ENCODE measurements around the gene TTK.

The TTK gene

DNA sequence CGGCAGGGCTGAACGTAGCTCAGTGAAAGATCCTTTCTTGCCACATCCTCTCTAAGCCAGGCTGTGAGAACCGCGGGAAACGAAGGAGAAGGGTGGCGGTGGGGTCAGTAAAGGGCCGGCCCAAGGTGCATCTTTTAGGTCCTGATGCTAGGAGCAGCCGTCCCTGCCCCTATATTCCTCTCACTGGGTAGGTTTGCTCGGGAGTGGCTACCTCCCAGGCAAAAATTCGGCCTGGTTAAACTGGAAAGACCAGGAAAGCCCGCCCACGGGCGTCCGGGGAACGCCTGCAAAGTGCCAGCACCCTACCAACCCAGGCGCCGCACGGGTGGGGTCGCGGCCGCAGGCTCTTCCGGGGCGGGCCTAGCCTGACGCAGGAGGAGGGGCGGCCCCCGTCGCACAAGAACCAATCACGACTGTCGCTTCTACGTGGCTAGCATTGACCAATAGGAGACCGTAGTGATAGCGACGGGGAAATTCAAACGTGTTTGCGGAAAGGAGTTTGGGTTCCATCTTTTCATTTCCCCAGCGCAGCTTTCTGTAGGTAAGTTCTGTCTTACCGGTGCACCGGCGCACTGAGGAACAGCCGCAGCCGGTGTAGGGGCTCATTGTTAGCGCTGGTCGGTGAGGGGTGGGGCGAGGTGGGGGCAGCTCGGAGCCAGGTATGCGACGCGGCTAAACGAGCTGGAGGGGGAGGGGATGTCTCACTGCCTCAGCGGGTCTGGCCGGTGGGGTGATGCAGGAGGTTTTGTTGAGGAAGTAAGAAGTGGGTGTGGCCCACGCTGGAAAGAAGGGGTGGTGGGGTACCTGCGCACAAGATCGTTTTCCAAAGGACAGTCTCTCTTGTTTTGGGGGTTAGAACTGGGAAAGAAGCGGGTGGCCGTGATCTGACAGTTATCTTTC, at the start of gene TTK:
TTK (plus strand) TSS at position 477 of the 900 bp plus-strand sequence. CDS start 1,195 bp downstream, outside the sequence.
- H3K27ac ChIP-seq (ENCODE audit: low read length) = peak within 1 kb of the TSS; percentile 60
- peak within 1 kb of the TSS; percentile 81 for H3K9ac ChIP-seq (ENCODE audit: low read depth, low read length)
- H3K36me3 ChIP-seq (ENCODE audit: insufficient read depth, low read depth, low read length) = peaks cover 36% of the 10 kb centered on the region
- H3K4me3 ChIP-seq (ENCODE audit: low read length) = peak within 1 kb of the TSS; percentile 93
- H3K27me3 ChIP-seq (ENCODE audit: insufficient read depth, low read length) = no peaks in the 10 kb centered on the region
- H3K4me1 ChIP-seq (ENCODE audit: insufficient read depth, low read length) = peaks cover 6% of the 10 kb centered on the region; the same call in 1 of the 2 replicates
- no peaks in the 10 kb centered on the region for H3K9me3 ChIP-seq (ENCODE audit: insufficient read depth, low read depth, low read length)

- no peaks in the 10 kb centered on the region for H3K27me3 ChIP-seq (ENCODE audit: insufficient read depth, low read length)
- no peak overlapping the region for H3K9ac ChIP-seq (ENCODE audit: low read depth, low read length)
- no peaks in the 10 kb centered on the region for H3K4me1 ChIP-seq (ENCODE audit: insufficient read depth, low read length)
- no peak overlapping the region for H3K27ac ChIP-seq (ENCODE audit: low read length)
- H3K9me3 ChIP-seq (ENCODE audit: insufficient read depth, low read depth, low read length) = no peaks in the 10 kb centered on the region
- no peak overlapping the region for H3K4me3 ChIP-seq (ENCODE audit: low read length)
- H3K36me3 ChIP-seq (ENCODE audit: insufficient read depth, low read depth, low read length) = no peaks in the 10 kb centered on the region
Observed at GRCh38 chr6:79954849-79955248, 49.6 kb upstream of the TTK start.

DNA sequence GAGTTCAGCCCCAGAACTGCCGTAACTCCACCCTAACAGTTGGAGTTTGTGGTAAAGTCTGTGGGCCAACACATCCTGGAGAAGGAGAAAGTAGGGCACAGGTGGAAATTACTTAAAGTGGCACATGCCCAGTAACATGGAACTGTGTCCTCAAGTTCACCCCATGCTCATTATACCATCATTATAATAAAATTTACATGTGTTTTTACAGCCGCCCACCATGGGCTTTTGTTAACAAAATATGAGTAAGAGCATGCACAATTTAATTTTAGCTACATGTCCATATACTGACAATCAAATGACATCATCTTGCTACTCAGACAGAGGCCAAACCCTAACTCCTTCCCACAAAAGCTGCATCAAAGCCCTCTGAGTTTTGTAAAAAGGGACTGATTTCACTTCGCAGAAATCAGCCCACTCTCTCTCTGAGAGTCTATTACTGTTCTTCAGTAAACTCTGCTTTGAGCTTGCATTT, 39.8 kb upstream of the TTK start:
- H3K9ac ChIP-seq (ENCODE audit: low read depth, low read length) = no peak overlapping the region
- H3K4me3 ChIP-seq (ENCODE audit: low read length) = no peak overlapping the region

GRCh38 chr6:79967178-79967577, 37.3 kb upstream of the TTK start:
- no peak overlapping the region for H3K9ac ChIP-seq (ENCODE audit: low read depth, low read length)
- H3K4me3 ChIP-seq (ENCODE audit: low read length) = no peak overlapping the region
- H3K27me3 ChIP-seq (ENCODE audit: insufficient read depth, low read length) = no peaks in the 10 kb centered on the region
- H3K4me1 ChIP-seq (ENCODE audit: insufficient read depth, low read length) = no peaks in the 10 kb centered on the region
- no peak overlapping the region for H3K27ac ChIP-seq (ENCODE audit: low read length)
- H3K36me3 ChIP-seq (ENCODE audit: insufficient read depth, low read depth, low read length) = no peaks in the 10 kb centered on the region
- H3K9me3 ChIP-seq (ENCODE audit: insufficient read depth, low read depth, low read length) = peaks cover 22% of the 10 kb centered on the region; the same call in 1 of the 2 replicates

More for the DNA sequence above, 39.8 kb upstream of the TTK start:
- H3K4me1 ChIP-seq (ENCODE audit: insufficient read depth, low read length) = no peaks in the 10 kb centered on the region
- peaks cover 19% of the 10 kb centered on the region; the same call in 1 of the 2 replicates for H3K9me3 ChIP-seq (ENCODE audit: insufficient read depth, low read depth, low read length)
- H3K36me3 ChIP-seq (ENCODE audit: insufficient read depth, low read depth, low read length) = no peaks in the 10 kb centered on the region
- H3K27me3 ChIP-seq (ENCODE audit: insufficient read depth, low read length) = no peaks in the 10 kb centered on the region
- H3K27ac ChIP-seq (ENCODE audit: low read length) = no peak overlapping the region

DNA sequence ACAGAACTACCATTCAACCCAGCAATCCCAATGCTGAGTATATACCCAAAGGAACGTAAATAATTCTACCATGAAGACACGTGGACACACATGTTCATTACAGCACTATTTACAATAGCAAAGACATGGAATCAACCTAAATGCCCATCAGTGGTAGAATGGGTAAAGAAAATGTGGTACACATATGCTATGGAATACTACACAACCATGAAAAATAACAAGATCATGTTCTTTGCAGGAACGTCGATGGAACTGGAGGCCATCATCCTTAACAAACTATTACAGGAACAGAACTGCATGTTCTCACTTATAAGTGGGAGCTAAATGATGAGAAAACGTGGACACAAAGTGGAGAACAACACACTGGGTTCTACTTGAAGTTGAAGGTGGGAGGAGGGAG, 34.7 kb upstream of the TTK start:
- Histone ChIP-seq H3K9ac (ENCODE audit: low read depth, low read length) (no peak overlapping the region), H3K4me3 (ENCODE audit: low read length) (no peak overlapping the region), H3K9me3 (ENCODE audit: insufficient read depth, low read depth, low read length) (peaks cover 22% of the 10 kb centered on the region; the same call in 1 of the 2 replicates), H3K27ac (ENCODE audit: low read length) (no peak overlapping the region), H3K4me1 (ENCODE audit: insufficient read depth, low read length) (no peaks in the 10 kb centered on the region), H3K36me3 (ENCODE audit: insufficient read depth, low read depth, low read length) (no peaks in the 10 kb centered on the region), H3K27me3 (ENCODE audit: insufficient read depth, low read length) (no peaks in the 10 kb centered on the region)

DNA sequence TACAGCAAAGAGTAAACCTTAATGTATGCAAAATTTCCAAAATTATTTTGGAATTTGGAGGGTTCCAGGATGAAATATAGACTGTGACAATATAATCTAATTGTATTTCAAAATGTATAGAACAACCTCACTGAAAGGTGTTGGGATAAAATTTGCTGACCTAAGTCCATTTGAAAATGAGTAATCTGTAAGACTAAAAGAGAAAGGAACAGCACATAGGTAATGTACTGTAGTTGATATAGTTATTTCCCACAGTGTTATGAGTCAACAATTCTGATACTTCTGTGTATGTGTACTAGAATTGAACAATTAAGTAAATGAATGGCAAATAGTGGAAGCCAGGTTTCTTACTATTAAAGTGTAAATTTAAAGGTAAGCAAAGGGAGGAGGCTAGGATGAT, 33.3 kb upstream of the TTK start:
- Histone ChIP-seq H3K4me3 (ENCODE audit: low read length) (no peak overlapping the region), H3K9me3 (ENCODE audit: insufficient read depth, low read depth, low read length) (peaks cover 22% of the 10 kb centered on the region; the same call in 1 of the 2 replicates), H3K27me3 (ENCODE audit: insufficient read depth, low read length) (no peaks in the 10 kb centered on the region), H3K36me3 (ENCODE audit: insufficient read depth, low read depth, low read length) (no peaks in the 10 kb centered on the region), H3K27ac (ENCODE audit: low read length) (no peak overlapping the region), H3K4me1 (ENCODE audit: insufficient read depth, low read length) (no peaks in the 10 kb centered on the region), H3K9ac (ENCODE audit: low read depth, low read length) (no peak overlapping the region)

DNA sequence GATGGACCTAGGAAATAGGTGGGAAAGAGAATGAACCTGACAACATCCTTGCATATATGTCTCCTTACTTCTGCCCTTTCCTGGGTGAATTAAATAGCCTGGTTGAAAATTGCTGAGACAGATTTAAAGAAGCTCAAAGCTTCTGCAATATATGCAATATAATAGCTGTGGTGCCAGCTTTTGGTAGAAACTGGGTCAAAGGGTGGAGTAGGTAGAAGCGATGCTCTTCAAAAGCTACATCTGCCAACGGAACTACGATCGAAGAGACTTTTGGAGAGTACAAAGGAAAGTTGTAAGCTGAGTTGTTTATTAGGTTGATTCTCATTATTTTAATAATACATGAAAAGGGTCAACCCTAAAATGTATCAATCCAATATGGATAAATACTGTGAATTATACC, 22.8 kb upstream of the TTK start:
- H3K9ac ChIP-seq (ENCODE audit: low read depth, low read length) = no peak overlapping the region
- no peak overlapping the region for H3K27ac ChIP-seq (ENCODE audit: low read length)

GRCh38 chr6:79984261-79984660, 20.2 kb upstream of the TTK start:
- Histone ChIP-seq H3K27ac (ENCODE audit: low read length) (no peak overlapping the region), H3K9me3 (ENCODE audit: insufficient read depth, low read depth, low read length) (no peaks in the 10 kb centered on the region), H3K4me1 (ENCODE audit: insufficient read depth, low read length) (no peaks in the 10 kb centered on the region), H3K4me3 (ENCODE audit: low read length) (no peak overlapping the region), H3K27me3 (ENCODE audit: insufficient read depth, low read length) (no peaks in the 10 kb centered on the region), H3K36me3 (ENCODE audit: insufficient read depth, low read depth, low read length) (no peaks in the 10 kb centered on the region), H3K9ac (ENCODE audit: low read depth, low read length) (no peak overlapping the region)

More for the DNA sequence above, 22.8 kb upstream of the TTK start:
- Histone ChIP-seq H3K9me3 (ENCODE audit: insufficient read depth, low read depth, low read length) (no peaks in the 10 kb centered on the region), H3K4me1 (ENCODE audit: insufficient read depth, low read length) (no peaks in the 10 kb centered on the region), H3K27me3 (ENCODE audit: insufficient read depth, low read length) (no peaks in the 10 kb centered on the region), H3K36me3 (ENCODE audit: insufficient read depth, low read depth, low read length) (no peaks in the 10 kb centered on the region), H3K4me3 (ENCODE audit: low read length) (no peak overlapping the region)

DNA sequence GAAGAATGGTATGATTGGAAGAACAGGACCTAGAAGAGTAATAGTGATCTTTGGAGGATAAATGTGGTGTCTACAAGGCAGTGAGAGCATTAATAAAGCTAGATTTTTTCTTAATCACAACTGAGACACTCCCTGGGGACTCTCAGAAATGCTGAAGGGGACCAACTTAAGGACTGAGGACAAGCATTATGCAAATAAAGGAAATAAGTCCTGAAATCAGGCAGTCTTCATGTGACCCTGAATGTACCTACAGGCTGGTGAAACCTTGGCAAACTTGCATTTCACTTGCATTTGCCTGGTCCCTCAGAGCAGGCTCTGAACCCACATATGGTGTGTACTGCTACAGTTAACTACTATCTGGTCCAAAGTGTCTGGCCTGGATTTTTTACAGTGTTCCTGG, 19.3 kb upstream of the TTK start:
- H3K4me1 ChIP-seq (ENCODE audit: insufficient read depth, low read length) = no peaks in the 10 kb centered on the region
- no peaks in the 10 kb centered on the region for H3K27me3 ChIP-seq (ENCODE audit: insufficient read depth, low read length)
- H3K9ac ChIP-seq (ENCODE audit: low read depth, low read length) = no peak overlapping the region
- no peak overlapping the region for H3K27ac ChIP-seq (ENCODE audit: low read length)
- H3K36me3 ChIP-seq (ENCODE audit: insufficient read depth, low read depth, low read length) = no peaks in the 10 kb centered on the region
- H3K4me3 ChIP-seq (ENCODE audit: low read length) = no peak overlapping the region
- no peaks in the 10 kb centered on the region for H3K9me3 ChIP-seq (ENCODE audit: insufficient read depth, low read depth, low read length)

DNA sequence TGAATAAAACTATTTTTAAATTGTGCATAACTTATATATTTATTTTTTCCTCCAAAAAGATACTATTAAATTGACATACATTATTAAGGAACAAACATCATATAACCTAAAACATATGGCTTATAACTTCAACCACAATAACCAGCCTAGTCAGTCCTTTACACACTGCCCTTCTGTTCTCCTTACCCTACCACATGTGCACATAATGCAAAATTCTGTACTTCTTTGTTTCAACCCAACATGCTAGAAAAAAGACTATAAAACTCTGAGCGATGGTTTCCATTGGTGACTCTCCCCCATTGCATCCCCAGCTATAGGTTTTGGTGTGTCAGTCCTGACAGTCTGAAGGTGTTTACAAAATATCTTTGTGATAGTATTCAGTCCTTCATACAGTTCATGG, 14.8 kb upstream of the TTK start:
- Histone ChIP-seq H3K27ac (ENCODE audit: low read length) (no peak overlapping the region), H3K9ac (ENCODE audit: low read depth, low read length) (no peak overlapping the region), H3K27me3 (ENCODE audit: insufficient read depth, low read length) (no peaks in the 10 kb centered on the region), H3K4me3 (ENCODE audit: low read length) (no peak overlapping the region), H3K9me3 (ENCODE audit: insufficient read depth, low read depth, low read length) (no peaks in the 10 kb centered on the region), H3K4me1 (ENCODE audit: insufficient read depth, low read length) (peaks cover 17% of the 10 kb centered on the region; the same call in 1 of the 2 replicates), H3K36me3 (ENCODE audit: insufficient read depth, low read depth, low read length) (no peaks in the 10 kb centered on the region)

- H3K36me3 ChIP-seq (ENCODE audit: insufficient read depth, low read depth, low read length) = no peaks in the 10 kb centered on the region
- no peak overlapping the region for H3K9ac ChIP-seq (ENCODE audit: low read depth, low read length)
Observed at GRCh38 chr6:79993012-79993910, 11.2 kb upstream of the TTK start.

More at GRCh38 chr6:79993012-79993910, 11.2 kb upstream of the TTK start:
- Histone ChIP-seq H3K4me1 (ENCODE audit: insufficient read depth, low read length) (peaks cover 17% of the 10 kb centered on the region; the same call in 1 of the 2 replicates), H3K4me3 (ENCODE audit: low read length) (peak overlapping the region; percentile 22; the same call in 1 of the 2 replicates), H3K9me3 (ENCODE audit: insufficient read depth, low read depth, low read length) (0 out of 2 replicates have a peak, but pooled peaks cover 4% of the 10 kb centered on the region), H3K27ac (ENCODE audit: low read length) (no peak overlapping the region), H3K27me3 (ENCODE audit: insufficient read depth, low read length) (no peaks in the 10 kb centered on the region)

Data from iPS-20b (cell line).